IgD-negative memory B cell (primary cell): Measurements from ENCODE around the gene ZDHHC20. TPM values are rescaled to one million over a fixed set of nuclear protein-coding genes. Genes with fewer than 3 reads are reported as not detected.

ENCODE experiments used
- H3K27ac Mint-ChIP-seq, 3 donors: one replicate each; pipeline ENCODE4 v1.8.0; 2020 to 2022; ENCODE audit warnings: mild to moderate bottlenecking in 3 of 3, mixed read lengths in 3 of 3, moderate library complexity in 1 of 3
- H3K27me3 Mint-ChIP-seq: one replicate; pipeline ENCODE4 v1.8.0; 2021; ENCODE audit warnings: mixed read lengths
- H3K36me3 Mint-ChIP-seq: one replicate; pipeline ENCODE4 v1.8.0; 2020; ENCODE audit warnings: mild to moderate bottlenecking, mixed read lengths
- H3K4me1 Mint-ChIP-seq, 3 donors: one replicate each; pipeline ENCODE4 v1.8.0; 2020 to 2022; ENCODE audit warnings: mixed read lengths in 3 of 3, mild to moderate bottlenecking in 1 of 3
- H3K4me3 Mint-ChIP-seq, 4 donors: one replicate each; pipeline ENCODE4 v1.8.0; 2020 to 2022; ENCODE audit warnings: mild to moderate bottlenecking in 4 of 4, mixed read lengths in 4 of 4, moderate library complexity in 3 of 4
- H3K9me3 Mint-ChIP-seq, 3 donors: one replicate each; pipeline ENCODE4 v1.8.0; 2020 to 2021; ENCODE audit warnings: mixed read lengths in 3 of 3, mild to moderate bottlenecking in 1 of 3
- polyA plus RNA-seq: library from polyadenylated mRNA; unstranded; fragments of 300-500 nt; fragmentation: Illumina TruSeq; gene quantifications from one replicate; pipeline ENCODE4 v1.2.3, GENCODE V29; 2021

The ZDHHC20 gene
- polyA plus RNA-seq, 1 donor from 2014 or later, result 24.3 TPM

DNA sequence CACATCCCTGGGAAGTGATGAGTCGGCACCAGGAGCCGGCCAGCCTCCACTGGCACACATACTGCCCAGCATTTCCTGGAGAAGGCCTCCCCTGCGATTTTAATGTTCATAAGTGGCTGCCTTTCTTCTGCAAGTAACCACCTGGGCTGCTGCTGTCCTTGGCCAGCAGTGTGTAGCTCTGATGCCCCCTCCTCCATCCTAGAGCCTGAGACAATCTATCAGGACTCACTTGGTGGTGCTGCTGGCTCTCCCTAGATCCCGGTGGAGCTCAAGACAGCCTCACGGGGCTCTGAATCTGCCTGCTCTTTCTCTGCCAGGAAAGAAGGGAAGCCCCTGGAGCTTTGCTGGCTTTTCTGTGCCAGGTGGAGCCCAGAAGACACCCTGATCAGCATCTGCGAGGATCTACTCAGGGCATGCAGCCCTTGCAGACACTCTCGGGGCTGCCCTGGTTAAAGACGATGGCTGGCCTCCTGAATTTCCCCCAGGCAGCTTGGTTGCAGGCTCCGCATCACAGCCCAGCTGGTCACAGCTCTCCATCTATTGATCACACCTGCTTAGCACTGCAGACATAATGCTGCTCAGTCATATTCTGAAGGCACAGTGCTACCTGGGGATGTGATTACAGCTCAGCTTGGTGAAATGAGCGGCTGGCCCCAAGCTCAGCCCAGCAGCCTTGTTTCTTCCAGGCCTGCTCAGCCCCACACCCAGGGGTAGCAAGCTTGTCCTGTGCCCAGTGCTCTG lies 122.3 kb downstream of the ZDHHC20 start:
- Mint-ChIP-seq H3K27ac (no peak overlapping the region), H3K9me3 (peaks cover 0 to 1% (median 0%) of the 10 kb centered on the region in 3 donors), H3K4me3 (peak overlapping the region in 2 of 4 donors; percentile 21 to 52), H3K36me3 (no peaks in the 10 kb centered on the region), H3K27me3 (no peaks in the 10 kb centered on the region), H3K4me1 (no peaks in the 10 kb centered on the region)

DNA sequence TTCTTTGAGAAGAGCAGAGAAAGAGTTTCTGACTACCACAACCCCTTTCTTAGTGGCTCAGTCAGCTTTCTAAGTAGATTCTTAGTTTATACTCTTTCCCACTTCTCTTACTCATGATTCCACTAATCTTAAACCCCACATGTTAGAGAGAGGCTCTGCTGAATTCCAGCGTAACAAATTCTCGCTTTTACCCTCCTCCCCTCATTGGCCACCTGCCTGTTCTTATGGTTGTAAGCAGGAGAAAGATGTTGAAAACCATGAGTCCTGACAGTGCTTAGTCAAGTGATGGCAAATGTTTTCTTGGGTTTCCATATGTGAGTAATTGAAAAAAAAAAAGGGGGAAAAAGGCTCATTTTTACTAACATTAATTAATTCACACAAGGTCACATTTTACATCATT lies 125.9 kb downstream of the ZDHHC20 start:
- Mint-ChIP-seq H3K36me3 (peaks cover 1% of the 10 kb centered on the region), H3K4me3 (no peak overlapping the region), H3K27ac (no peak overlapping the region), H3K9me3 (peaks cover 0 to 1% (median 0%) of the 10 kb centered on the region in 3 donors), H3K27me3 (no peaks in the 10 kb centered on the region), H3K4me1 (peaks cover 18 to 24% (median 24%) of the 10 kb centered on the region in 3 donors)

DNA sequence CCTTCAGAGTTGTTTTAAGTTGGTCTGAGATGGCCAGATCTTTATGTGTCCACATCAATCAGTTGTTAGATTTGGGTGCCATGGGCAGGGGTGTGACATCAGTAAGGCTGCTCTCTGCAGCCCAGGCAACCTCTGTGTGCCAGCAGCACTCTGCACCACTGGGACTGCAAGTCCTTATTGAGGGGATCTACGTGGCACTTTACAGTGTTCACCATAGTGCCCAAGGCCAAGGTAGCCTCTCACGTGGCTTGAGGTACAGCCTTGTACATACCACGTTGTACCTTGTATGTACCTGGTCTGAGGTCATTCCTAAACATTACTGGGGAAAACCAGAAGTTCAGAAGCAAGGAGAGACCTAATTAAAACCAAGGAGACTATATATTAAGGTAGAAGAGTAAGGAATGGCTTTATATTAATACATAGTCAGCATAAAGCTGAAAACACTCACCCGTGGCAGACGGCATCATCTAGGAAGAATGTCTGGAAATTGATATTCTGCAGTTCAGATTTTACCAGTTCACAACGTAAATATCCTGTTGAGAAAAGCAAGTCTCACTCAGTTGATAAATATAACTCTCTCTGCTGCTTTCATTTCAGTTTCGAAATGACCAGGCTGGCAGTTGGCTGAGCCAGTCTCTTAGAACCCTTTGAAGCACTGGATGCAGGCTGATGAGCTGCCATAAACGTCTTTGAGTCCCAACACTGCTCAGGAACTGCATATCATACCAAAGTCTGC lies 128.8 kb downstream of the ZDHHC20 start:
- Mint-ChIP-seq H3K4me3 (peak overlapping the region; percentile 6 to 84 (median 68)), H3K9me3 (peaks cover 0 to 1% (median 0%) of the 10 kb centered on the region in 3 donors), H3K27ac (peak overlapping the region in 1 of 3 donors; percentile 85), H3K27me3 (no peaks in the 10 kb centered on the region), H3K36me3 (peaks cover 1% of the 10 kb centered on the region), H3K4me1 (peaks cover 22 to 29% (median 24%) of the 10 kb centered on the region in 3 donors)

DNA sequence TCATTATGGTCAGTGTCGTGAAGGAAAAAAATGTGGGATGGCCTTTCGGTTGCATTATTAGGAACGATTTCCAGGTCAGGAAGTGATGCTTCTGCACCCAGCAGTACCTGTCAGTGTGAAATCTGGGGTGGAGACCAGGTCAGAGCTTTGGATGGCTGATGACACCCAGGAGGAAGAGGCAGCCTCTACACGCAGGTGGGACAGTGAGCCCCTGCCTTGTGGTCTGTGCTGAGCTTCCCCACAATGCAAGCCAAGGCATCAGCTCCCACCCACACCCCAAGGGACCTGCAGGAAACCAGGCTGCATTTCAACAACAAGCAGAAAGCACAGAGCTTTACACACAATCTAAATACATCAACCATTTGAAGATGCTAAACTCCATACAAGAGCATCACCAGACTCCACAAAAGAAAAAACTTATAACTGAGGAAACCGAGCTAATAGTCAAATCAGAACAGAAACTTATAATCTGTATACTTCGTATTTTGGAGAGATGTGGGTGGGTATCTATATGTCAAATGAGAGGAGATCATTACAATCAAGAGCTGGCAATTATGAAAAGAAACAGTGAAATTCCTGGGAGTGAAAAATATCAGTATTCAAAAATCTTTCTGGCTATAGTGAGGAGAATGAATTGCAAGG lies 130.1 kb downstream of the ZDHHC20 start:
- H3K27me3 Mint-ChIP-seq, result no peaks in the 10 kb centered on the region
- peaks cover 1% of the 10 kb centered on the region for H3K36me3 Mint-ChIP-seq
- H3K9me3 Mint-ChIP-seq, result no peaks in the 10 kb centered on the region
- H3K27ac Mint-ChIP-seq, result peak overlapping the region in 2 of 3 donors; percentile 13
- H3K4me1 Mint-ChIP-seq, result peaks cover 24 to 29% (median 25%) of the 10 kb centered on the region in 3 donors
- peak overlapping the region in 3 of 4 donors; percentile 25 to 78 (median 31) for H3K4me3 Mint-ChIP-seq

DNA sequence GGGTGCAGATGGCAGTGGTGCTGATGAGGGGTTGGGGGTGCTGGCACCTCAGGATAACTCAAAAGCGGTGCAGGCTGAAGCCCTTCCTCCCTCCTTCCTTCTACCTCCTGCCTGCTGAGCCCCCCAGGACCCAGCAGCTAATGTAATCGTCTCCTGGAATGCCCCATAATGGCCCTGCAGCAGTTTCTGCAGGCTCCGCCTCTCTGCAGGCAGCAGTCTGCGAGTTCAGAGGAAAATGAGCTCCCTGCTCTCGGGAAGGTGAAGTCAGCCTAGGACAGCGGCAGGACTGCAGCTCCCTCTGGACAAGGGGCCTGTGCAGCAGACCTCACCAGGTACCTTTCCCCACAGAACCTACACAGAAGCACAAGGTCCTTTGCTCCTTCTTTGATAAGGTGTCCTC lies 130.9 kb downstream of the ZDHHC20 start:
- Mint-ChIP-seq H3K27ac (peak overlapping the region in 1 of 3 donors; percentile 63), H3K36me3 (peaks cover 1% of the 10 kb centered on the region), H3K4me1 (peaks cover 24 to 29% (median 25%) of the 10 kb centered on the region in 3 donors), H3K9me3 (no peaks in the 10 kb centered on the region), H3K4me3 (peak overlapping the region in 2 of 4 donors; percentile 25 to 44), H3K27me3 (no peaks in the 10 kb centered on the region)

DNA sequence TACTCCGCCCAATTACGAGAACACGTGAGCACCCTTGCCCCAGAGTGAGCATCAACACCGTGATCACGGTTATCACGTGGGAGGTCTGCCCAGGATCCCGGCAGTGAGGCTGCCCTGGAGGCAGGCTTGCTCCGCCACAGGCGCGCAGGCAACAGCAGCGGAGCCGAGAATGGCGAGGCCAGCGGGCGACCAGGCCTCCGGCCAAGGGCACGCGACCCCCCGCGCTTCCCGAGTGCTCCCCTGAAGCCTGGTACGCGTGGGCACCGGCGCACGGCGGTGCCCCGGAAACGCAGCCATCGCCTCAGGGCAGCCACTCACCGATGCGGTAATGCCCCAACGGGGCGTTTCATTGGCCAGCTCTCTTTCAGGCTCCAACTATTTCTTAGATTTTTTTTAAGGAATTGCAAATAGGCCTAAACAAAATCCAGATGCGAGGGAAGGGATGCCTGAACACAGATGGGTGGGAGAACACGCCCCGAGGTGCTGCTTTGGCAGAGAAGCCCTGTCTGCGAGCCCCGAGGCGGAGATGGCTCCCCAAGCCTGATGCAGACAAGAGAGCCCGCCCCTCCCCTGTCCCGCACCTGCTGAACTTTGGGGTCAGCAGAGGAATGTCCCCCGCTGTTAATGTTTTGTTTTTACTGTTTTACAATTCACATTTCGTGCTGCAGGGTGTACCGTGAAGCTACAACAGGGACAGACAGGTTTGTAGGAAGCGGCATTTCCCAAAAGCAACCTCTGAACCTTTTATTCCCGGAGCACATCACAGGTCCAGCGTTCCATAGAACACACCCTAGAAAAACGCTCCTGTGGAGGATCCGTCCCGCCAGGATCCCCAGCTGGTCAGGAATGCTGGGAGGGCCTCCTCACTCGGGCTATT lies 132.7 kb downstream of the ZDHHC20 start:
- Mint-ChIP-seq H3K27me3 (no peaks in the 10 kb centered on the region), H3K9me3 (no peaks in the 10 kb centered on the region), H3K27ac (no peak overlapping the region), H3K4me3 (peak overlapping the region in 3 of 4 donors; percentile 65 to 72 (median 72)), H3K36me3 (peaks cover 1% of the 10 kb centered on the region), H3K4me1 (peaks cover 24 to 29% (median 25%) of the 10 kb centered on the region in 3 donors)

DNA sequence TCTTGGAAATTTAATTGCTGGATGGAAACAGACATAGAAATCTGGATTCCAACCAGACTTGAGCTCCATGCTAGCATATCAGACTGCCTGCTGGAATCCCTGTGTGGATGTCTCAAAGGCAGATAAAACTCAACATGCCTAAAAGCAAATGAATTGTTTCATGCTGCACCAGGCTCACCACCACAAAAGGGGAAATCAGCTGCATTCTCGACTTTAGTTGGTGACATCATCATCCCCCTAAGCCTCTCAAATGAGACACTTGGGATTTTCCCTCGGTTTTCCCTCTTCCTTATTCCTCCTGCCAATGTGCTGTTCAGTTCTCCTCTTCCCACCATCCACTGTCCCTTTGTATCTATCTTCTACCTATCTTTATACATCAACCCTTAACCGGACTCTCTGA lies 134.3 kb downstream of the ZDHHC20 start:
- Mint-ChIP-seq H3K27ac (no peak overlapping the region), H3K4me1 (peaks cover 15 to 18% (median 16%) of the 10 kb centered on the region in 3 donors), H3K36me3 (peaks cover 1% of the 10 kb centered on the region), H3K27me3 (no peaks in the 10 kb centered on the region), H3K9me3 (no peaks in the 10 kb centered on the region), H3K4me3 (no peak overlapping the region)

DNA sequence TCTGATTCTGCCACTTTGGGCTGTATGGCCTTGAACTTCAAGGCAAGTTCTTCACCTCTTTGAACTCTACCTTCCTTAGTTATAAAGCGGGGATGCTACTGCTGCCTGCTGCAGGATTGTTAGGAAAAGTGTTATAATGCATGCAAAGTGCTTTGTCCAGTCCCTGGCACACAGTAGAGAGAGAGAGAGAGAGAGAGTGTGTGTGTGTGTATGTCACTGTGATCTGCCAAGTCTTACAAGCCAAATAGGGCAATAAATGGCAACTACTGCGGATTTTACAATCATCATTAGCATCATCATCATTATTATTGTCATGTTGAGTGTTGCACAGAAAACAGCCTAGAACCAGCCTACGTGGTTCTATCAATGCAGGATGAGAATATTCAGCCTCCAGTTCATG lies 136.1 kb downstream of the ZDHHC20 start:
- no peak overlapping the region for H3K27ac Mint-ChIP-seq
- no peak overlapping the region for H3K4me3 Mint-ChIP-seq
- H3K9me3 Mint-ChIP-seq, result no peaks in the 10 kb centered on the region
- peaks cover 0 to 7% (median 5%) of the 10 kb centered on the region in 3 donors for H3K4me1 Mint-ChIP-seq
- H3K27me3 Mint-ChIP-seq, result no peaks in the 10 kb centered on the region
- H3K36me3 Mint-ChIP-seq, result peaks cover 3% of the 10 kb centered on the region

Other genes starting within 250 kb of the ZDHHC20 start
- 53.3 TPM for gene MICU2, start 144.9 kb upstream of the ZDHHC20 start, polyA plus RNA-seq
- gene FGF9, start 211.8 kb upstream of the ZDHHC20 start, polyA plus RNA-seq, result 3.6 TPM